HEK293 (cell line): Measurements from ENCODE around the gene CIROP.

ENCODE experiments used
- CTCF ChIA-PET: fragments of 350-600 bp; formaldehyde crosslinking; extraction: SDS; loops from one replicate; lab custom pipeline; 2021; ENCODE audit warnings: antibody characterized with exemption; lab: Yijun Ruan, JAX
- POLR2A ChIA-PET: fragments of 300-600 bp; formaldehyde crosslinking; extraction: SDS; loops from one replicate; lab custom pipeline; 2020; ENCODE audit warnings: antibody characterized with exemption, inconsistent platforms; lab: Yijun Ruan, JAX
- H3K27ac ChIP-seq: fragments of 200-500 bp; sonication (Bioruptor generic); 2 replicates; pipeline ENCODE4 v1.5.1; 2014; ENCODE audit warnings: low read depth, low read length, control low read depth, inconsistent platforms; ENCODE audit errors: extremely low read depth
- H3K36me3 ChIP-seq, 2 experiments: fragments of 200-500 bp in 1 of 2; sonication (Bioruptor generic) in 1 of 2; 1 replicate in 1 of 2; 2 replicates in 1 of 2; pipeline ENCODE4 v1.5.1; 2014 to 2017; ENCODE audit warnings: inconsistent platforms in 2 of 2, low read length in 2 of 2; ENCODE audit not compliant: control insufficient read depth in 2 of 2, insufficient read depth in 1 of 2
- H3K4me1 ChIP-seq: fragments of 200-500 bp; sonication (Bioruptor generic); 2 replicates; pipeline ENCODE4 v1.5.1; 2014; ENCODE audit warnings: mild to moderate bottlenecking, low read length, inconsistent platforms; ENCODE audit not compliant: control insufficient read depth, insufficient read depth
- H3K4me3 ChIP-seq: 2 replicates; pipeline ENCODE4 v1.5.1; 2011; ENCODE audit warnings: low read depth, mild to moderate bottlenecking, control low read depth, low read length, moderate library complexity
- H3K9me3 ChIP-seq: fragments of 200-500 bp; sonication (Bioruptor generic); 2 replicates; pipeline ENCODE4 v1.5.1; 2014; ENCODE audit warnings: low read depth, low read length, inconsistent platforms; ENCODE audit not compliant: control insufficient read depth, insufficient read depth
- BCL11B ChIP-seq: fragments of 450-650 bp; formaldehyde crosslinking; IDR thresholded peaks from 2 replicates; pipeline ENCODE4 v1.5.1; 2016; ENCODE audit warnings: low read depth, missing biosample characterization, missing genetic modification characterization
- CTCF ChIP-seq: fragments of 450-650 bp; formaldehyde crosslinking; IDR thresholded peaks from 2 replicates; pipeline ENCODE4 v1.5.1; 2016; ENCODE audit warnings: missing biosample characterization, missing genetic modification characterization
- GLIS2 ChIP-seq: fragments of 450-650 bp; formaldehyde crosslinking; IDR thresholded peaks from 2 replicates; pipeline ENCODE4 v1.5.1; 2016; ENCODE audit warnings: missing biosample characterization, missing genetic modification characterization
- OVOL3 ChIP-seq: fragments of 450-650 bp; formaldehyde crosslinking; IDR thresholded peaks from 2 replicates; pipeline ENCODE4 v1.5.1; 2016; ENCODE audit warnings: missing biosample characterization, missing genetic modification characterization
- REPIN1 ChIP-seq: fragments of 450-650 bp; formaldehyde crosslinking; IDR thresholded peaks from 2 replicates; pipeline ENCODE4 v1.5.1; 2017; ENCODE audit warnings: missing biosample characterization, missing genetic modification characterization, low read depth
- ZBTB8A ChIP-seq: fragments of 450-650 bp; formaldehyde crosslinking; IDR thresholded peaks from 2 replicates; pipeline ENCODE4 v1.5.1; 2016; ENCODE audit warnings: missing biosample characterization, missing genetic modification characterization
- ZFHX2 ChIP-seq: fragments of 450-650 bp; formaldehyde crosslinking; conservative IDR thresholded peaks from 2 replicates; pipeline ENCODE4 v1.5.1; 2016; ENCODE audit warnings: missing biosample characterization, missing genetic modification characterization
- ZFP37 ChIP-seq: fragments of 450-650 bp; formaldehyde crosslinking; IDR thresholded peaks from 2 replicates; pipeline ENCODE4 v1.5.1; 2016; ENCODE audit warnings: missing biosample characterization, missing genetic modification characterization
- ZFP41 ChIP-seq: fragments of 450-650 bp; formaldehyde crosslinking; IDR thresholded peaks from 2 replicates; pipeline ENCODE4 v1.5.1; 2016; ENCODE audit warnings: missing biosample characterization, missing genetic modification characterization, borderline replicate concordance
- ZNF132 ChIP-seq: fragments of 450-650 bp; formaldehyde crosslinking; IDR thresholded peaks from 2 replicates; pipeline ENCODE4 v1.5.1; 2017; ENCODE audit warnings: missing biosample characterization, missing genetic modification characterization, borderline replicate concordance
- ZNF175 ChIP-seq: fragments of 450-650 bp; formaldehyde crosslinking; IDR thresholded peaks from 2 replicates; pipeline ENCODE4 v1.5.1; 2016; ENCODE audit warnings: missing biosample characterization, missing genetic modification characterization
- ZNF2 ChIP-seq: fragments of 450-650 bp; formaldehyde crosslinking; IDR thresholded peaks from 2 replicates; pipeline ENCODE4 v1.5.1; 2016; ENCODE audit warnings: missing biosample characterization, missing genetic modification characterization
- ZNF26 ChIP-seq: fragments of 450-650 bp; formaldehyde crosslinking; IDR thresholded peaks from 2 replicates; pipeline ENCODE4 v1.5.1; 2016; ENCODE audit warnings: missing biosample characterization, missing genetic modification characterization
- ZNF292 ChIP-seq: fragments of 450-650 bp; formaldehyde crosslinking; IDR thresholded peaks from 2 replicates; pipeline ENCODE4 v1.5.1; 2016; ENCODE audit warnings: low read depth, missing biosample characterization, missing genetic modification characterization, borderline replicate concordance
- ZNF48 ChIP-seq: fragments of 450-650 bp; formaldehyde crosslinking; IDR thresholded peaks from 2 replicates; pipeline ENCODE4 v1.5.1; 2016; ENCODE audit warnings: missing biosample characterization, missing genetic modification characterization
- ZNF518A ChIP-seq: fragments of 450-650 bp; formaldehyde crosslinking; conservative IDR thresholded peaks from 2 replicates; pipeline ENCODE4 v1.5.1; 2016; ENCODE audit warnings: low read depth, missing biosample characterization, missing genetic modification characterization
- ZNF549 ChIP-seq: fragments of 450-650 bp; IDR thresholded peaks from 2 replicates; pipeline ENCODE4 v1.5.1; 2018; ENCODE audit warnings: missing biosample characterization, missing genetic modification characterization, mild to moderate bottlenecking, inconsistent platforms, moderate library complexity
- ZNF596 ChIP-seq: fragments of 450-650 bp; IDR thresholded peaks from 2 replicates; pipeline ENCODE4 v1.5.0; 2018; ENCODE audit warnings: missing biosample characterization, mild to moderate bottlenecking, missing genetic modification characterization, moderate library complexity
- ZNF707 ChIP-seq: fragments of 450-650 bp; formaldehyde crosslinking; IDR thresholded peaks from 2 replicates; pipeline ENCODE4 v1.5.1; 2016; ENCODE audit warnings: missing biosample characterization, missing genetic modification characterization
- ZNF768 ChIP-seq: fragments of 450-650 bp; formaldehyde crosslinking; IDR thresholded peaks from 2 replicates; pipeline ENCODE4 v1.5.1; 2018; ENCODE audit warnings: missing biosample characterization, mild to moderate bottlenecking, missing genetic modification characterization
- ZNF792 ChIP-seq: fragments of 450-650 bp; formaldehyde crosslinking; IDR thresholded peaks from 2 replicates; pipeline ENCODE4 v1.5.1; 2016; ENCODE audit warnings: missing biosample characterization, missing genetic modification characterization
- ZSCAN30 ChIP-seq: fragments of 450-650 bp; IDR thresholded peaks from 2 replicates; pipeline ENCODE4 v1.5.1; 2018; ENCODE audit warnings: missing biosample characterization, mild to moderate bottlenecking, missing genetic modification characterization, moderate library complexity
- TF ChIP-seq, protein P1 (sequence below): fragments of 450-650 bp; formaldehyde crosslinking; IDR thresholded peaks from 2 replicates; pipeline ENCODE4 v1.5.1; 2016; ENCODE audit warnings: missing biosample characterization, missing genetic modification characterization
- TF ChIP-seq, protein P2 (sequence below): fragments of 450-650 bp; formaldehyde crosslinking; IDR thresholded peaks from 2 replicates; pipeline ENCODE4 v1.5.1; 2016; ENCODE audit warnings: missing biosample characterization, missing genetic modification characterization

The CIROP gene

DNA sequence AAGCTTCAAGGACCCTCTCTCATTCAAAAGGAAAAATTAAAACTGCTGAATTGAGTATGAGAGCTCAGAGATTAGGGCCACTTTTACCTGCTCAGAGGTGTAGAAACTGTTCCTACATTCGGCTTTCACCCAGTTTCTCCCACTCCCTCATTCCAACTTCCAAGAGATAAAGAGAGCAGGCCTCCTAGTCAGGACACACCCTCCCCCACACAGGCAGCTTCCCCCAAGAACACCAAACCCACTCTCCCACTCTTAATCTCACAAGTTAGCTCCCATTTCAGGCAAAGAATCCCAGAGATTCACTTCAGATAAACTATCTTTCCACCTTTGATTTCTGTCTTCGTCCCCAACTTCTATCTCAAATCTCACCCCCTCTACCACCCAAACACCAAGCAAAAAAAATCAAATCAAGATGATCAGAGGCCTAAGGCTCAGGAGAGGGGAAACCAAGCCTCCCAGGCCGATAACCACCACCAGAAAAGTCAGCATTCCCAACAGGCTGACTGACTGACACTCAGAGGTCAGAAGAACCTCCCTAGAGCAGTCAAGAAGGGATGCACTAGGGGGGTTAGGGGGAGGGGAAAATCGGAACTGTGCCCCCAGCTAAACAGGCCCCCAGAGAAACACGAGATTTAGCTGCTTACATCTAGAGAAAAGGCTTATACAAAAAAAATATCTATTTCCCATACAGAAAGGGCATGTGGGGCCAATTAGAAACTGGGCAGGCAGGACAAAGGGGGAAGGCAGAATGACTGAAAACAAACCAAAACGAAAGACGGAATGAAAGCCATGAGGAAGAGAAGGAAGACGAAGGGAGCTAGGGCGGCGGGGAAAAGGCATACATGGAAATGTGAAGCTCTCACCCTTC is 34.3 kb downstream of the CIROP start:
- peaks cover 30 to 59% of the 10 kb centered on the region in 2 experiments for H3K36me3 ChIP-seq
- no peaks in the 10 kb centered on the region for H3K9me3 ChIP-seq
- peaks cover 16% of the 10 kb centered on the region for H3K4me1 ChIP-seq
- H3K4me3 ChIP-seq, result peak overlapping the region; percentile 65
- CTCF ChIA-PET, result interaction anchor here (0.6 to 4.0 kb wide), 13 partner anchors 8 to 1161 kb away, joined by 3 to 21 read pairs (median 5); partner anchors contain the start of genes ACIN1 and C14orf119
- POLR2A ChIA-PET, result interaction anchor here (1.2 to 3.5 kb wide), 4 partner anchors 8 to 25 kb away, joined by 7 to 48 read pairs (median 17); partner anchors contain the start of genes ACIN1 and C14orf119
- peak overlapping the region; percentile 84 for H3K27ac ChIP-seq
- TF ChIP-seq ZNF2 (tag by site-specific recombination) (no peak), ZNF132 (tag by site-specific recombination) (no peak), ZNF596 (tag by site-specific recombination) (no peak), REPIN1 (tag by site-specific recombination) (no peak), BCL11B (no peak), ZNF549 (no peak), ZNF292 (tag by site-specific recombination) (no peak), ZBTB8A (tag by site-specific recombination) (no peak), ZNF175 (tag by site-specific recombination) (no peak), ZFP41 (tag by site-specific recombination) (no peak), ZSCAN30 (no peak), CTCF (tag by site-specific recombination) (no peak), ZNF707 (tag by site-specific recombination) (no peak), OVOL3 (tag by site-specific recombination) (no peak), ZNF792 (tag by site-specific recombination) (no peak), ZNF26 (tag by site-specific recombination) (no peak), ZFHX2 (tag by site-specific recombination) (peak; percentile 54), ZNF48 (no peak), ZNF768 (tag by site-specific recombination) (no peak), GLIS2 (peak; percentile 37; the same call in 1 of the 2 replicates), ZNF518A (tag by site-specific recombination) (no peak), ZFP37 (tag by site-specific recombination) (no peak)
- TF ChIP-seq, protein P1, sequence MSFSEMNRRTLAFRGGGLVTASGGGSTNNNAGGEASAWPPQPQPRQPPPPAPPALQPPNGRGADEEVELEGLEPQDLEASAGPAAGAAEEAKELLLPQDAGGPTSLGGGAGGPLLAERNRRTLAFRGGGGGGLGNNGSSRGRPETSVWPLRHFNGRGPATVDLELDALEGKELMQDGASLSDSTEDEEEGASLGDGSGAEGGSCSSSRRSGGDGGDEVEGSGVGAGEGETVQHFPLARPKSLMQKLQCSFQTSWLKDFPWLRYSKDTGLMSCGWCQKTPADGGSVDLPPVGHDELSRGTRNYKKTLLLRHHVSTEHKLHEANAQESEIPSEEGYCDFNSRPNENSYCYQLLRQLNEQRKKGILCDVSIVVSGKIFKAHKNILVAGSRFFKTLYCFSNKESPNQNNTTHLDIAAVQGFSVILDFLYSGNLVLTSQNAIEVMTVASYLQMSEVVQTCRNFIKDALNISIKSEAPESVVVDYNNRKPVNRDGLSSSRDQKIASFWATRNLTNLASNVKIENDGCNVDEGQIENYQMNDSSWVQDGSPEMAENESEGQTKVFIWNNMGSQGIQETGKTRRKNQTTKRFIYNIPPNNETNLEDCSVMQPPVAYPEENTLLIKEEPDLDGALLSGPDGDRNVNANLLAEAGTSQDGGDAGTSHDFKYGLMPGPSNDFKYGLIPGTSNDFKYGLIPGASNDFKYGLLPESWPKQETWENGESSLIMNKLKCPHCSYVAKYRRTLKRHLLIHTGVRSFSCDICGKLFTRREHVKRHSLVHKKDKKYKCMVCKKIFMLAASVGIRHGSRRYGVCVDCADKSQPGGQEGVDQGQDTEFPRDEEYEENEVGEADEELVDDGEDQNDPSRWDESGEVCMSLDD (tag by site-specific recombination), result no peak
- TF ChIP-seq, protein P2, sequence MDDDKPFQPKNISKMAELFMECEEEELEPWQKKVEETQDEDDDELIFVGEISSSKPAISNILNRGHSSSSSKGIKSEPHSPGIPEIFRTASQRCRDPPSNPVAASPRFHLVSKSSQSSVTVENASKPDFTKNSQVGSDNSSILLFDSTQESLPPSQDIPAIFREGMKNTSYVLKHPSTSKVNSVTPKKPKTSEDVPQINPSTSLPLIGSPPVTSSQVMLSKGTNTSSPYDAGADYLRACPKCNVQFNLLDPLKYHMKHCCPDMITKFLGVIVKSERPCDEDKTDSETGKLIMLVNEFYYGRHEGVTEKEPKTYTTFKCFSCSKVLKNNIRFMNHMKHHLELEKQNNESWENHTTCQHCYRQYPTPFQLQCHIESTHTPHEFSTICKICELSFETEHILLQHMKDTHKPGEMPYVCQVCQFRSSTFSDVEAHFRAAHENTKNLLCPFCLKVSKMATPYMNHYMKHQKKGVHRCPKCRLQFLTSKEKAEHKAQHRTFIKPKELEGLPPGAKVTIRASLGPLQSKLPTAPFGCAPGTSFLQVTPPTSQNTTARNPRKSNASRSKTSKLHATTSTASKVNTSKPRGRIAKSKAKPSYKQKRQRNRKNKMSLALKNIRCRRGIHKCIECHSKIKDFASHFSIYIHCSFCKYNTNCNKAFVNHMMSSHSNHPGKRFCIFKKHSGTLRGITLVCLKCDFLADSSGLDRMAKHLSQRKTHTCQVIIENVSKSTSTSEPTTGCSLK (tag by site-specific recombination), result no peak
